Stimulated activated CD8-positive, alpha-beta memory T cell treated with anti-CD3 and anti-CD28 coated beads, Interleukin-15, amount 100 ng/mL, for 1 hour (primary cell): ENCODE results near the gene SH3PXD2B.

ENCODE experiments used
- DNase-seq: peaks from one replicate; pipeline ENCODE4 v3.0.0-alpha.2; 2020; ENCODE audit warnings: low read depth

The SH3PXD2B gene

DNA sequence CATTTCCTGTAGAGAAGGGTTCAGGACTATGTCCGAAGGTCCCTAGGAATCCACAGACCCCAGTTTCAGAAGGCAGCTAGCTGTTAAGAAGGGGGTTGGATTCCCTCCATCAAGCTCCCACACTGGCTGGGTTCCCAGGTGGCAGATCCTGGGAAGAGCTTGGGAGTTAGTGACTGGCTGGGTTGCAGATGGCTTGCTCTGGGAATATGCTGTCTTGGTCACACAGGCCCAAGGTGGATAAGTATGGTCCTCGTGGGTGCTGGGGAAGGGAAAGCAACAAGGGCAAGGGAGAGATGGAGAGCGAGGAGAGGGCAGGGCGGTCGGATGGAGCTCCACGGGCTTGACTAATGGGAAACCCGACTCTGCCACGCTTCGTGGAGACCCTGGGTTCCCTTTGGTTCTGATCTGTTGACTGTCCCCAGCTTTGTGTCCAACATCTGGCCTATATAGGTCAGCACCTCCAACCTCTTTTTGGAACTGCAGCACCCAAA is 17.4 kb downstream of the SH3PXD2B start:
- no peak for DNase-seq

DNA sequence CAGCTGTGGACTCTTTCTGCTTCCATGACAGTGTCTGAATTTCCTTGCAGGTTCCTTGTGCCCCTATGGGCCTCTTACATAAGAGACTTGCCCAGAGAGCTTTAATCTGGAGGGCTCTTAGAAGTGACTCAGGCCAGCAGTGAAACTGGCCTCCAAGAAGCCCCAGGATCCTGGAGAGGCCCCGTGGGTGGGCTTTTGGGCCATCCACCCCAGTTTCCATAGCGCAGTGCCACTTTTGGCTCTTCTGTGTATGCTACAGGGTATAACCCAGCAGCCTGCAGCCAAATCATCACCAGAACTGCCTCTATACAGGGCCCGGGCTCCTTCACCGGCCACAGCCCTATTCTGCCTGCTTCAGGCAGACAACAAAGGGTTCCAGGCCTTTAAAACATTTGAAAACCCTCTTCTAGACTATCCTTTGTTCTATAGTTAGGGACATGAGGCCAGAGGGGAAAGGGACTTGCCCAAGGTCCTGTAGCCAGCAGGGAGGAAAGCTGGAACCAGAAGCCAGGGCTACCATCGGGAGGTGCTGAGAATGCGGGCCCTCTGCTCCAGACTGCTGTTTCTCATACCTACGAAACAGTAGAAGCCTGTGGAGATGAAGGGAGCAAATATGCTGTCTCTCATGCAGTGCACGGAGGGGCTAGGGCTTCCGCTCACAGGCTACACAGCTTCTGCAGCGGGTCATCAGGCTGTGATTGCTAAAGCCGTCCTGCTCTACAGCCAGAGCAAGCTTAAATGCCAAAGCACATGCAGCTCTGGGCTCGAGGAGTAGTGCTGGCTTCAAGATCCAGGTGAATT is 18.0 kb downstream of the SH3PXD2B start:
- no peak for DNase-seq

- no peak for DNase-seq
Observed at GRCh38 chr5:172435362-172436077, 18.8 kb downstream of the SH3PXD2B start.

DNA sequence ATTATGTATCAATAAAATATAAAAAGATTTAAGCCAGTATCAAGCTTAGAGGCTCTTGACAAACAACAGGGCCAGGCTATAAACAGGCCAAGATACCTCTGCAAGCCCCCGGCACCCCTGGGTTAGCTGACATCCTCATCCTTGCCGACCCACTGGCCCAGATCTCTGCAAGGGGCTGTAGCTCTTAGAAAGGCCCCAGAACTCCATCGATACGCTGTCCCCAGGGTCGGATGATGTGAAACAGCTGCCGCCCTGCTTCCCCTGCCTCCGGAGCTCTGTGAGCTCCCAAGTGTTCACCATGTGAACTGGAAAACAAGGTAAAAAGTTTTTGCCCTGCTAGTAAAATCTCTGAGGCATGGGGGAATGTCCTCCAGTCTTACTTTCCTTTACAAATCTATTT is 20.1 kb downstream of the SH3PXD2B start:
- DNase-seq = no peak

DNA sequence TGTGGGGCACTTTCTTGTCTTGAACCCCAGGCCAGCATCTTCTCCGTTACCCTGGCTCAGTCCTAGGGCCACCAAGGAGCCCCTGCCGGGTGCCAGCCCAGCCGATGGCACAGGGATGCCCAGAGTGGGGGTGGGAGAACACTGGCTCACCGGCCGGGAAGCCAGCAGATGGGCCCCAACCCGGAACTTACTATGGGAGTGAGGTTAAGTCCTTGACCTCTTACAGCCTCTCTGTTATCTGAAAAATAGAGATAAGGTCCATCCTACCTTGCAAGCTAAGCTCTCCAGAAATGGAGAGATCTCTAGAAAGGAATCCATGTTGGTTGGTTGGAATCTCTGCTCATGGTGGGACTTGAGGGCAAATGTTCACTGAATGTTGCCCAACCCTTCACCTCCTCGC is 20.8 kb downstream of the SH3PXD2B start:
- no peak for DNase-seq

- DNase-seq = no peak
Observed at GRCh38 chr5:172433071-172433470, 21.3 kb downstream of the SH3PXD2B start.

DNA sequence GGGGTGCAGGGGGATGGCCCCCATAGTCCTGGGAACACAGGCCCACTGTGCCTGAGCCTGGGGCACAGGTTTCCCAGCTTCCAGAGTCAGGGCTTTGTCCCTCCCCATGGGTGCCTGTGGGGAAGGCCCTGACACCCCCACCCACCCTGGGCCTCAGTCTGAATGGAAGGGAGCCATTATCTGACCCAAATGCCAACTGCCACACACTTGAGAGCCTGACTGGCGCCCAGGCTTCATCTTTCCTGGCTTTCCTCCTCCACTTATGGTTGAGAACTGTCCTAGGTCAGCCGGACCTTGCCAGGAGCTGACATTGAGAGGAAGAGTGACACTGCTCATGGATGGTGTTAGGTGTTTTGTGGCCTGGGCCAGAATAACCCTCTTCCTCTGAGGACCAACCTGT is 24.0 kb downstream of the SH3PXD2B start:
- DNase-seq = no peak

DNA sequence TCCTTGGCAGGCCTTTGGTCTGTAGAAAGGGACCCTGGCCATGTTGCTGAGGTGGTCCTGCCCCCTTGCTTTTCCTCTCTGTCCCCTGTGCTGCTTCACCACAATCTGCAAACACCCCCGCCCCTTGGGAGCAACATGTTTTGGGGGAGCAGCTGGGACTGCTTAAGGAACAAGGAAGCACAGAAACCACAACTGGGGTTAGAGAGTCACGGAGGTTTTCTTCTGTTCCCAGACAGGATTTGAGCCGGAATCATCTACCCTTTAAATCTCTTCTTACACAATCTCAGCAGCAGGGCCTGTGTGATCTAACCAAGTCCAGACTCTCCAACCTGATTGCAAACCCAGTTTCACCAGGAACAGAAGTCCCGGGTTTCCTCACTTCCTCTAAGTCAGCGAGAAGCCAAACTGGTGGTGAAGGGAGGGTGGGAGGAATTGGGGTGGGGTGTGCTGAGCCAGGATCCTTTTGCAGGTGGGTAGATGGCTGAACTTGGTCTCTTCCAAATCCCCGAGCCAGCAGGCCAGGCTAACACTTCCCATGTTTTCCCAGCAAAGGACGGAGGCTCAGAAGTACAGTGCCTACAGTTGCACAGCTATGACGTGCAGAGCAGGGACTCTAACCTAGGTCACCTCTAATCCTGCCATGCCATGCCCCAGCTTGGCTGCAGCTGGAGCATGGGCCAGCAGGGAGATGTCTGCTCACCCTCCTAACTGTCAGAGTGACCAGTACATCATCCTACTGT is 25.0 kb downstream of the SH3PXD2B start:
- DNase-seq = no peak

DNA sequence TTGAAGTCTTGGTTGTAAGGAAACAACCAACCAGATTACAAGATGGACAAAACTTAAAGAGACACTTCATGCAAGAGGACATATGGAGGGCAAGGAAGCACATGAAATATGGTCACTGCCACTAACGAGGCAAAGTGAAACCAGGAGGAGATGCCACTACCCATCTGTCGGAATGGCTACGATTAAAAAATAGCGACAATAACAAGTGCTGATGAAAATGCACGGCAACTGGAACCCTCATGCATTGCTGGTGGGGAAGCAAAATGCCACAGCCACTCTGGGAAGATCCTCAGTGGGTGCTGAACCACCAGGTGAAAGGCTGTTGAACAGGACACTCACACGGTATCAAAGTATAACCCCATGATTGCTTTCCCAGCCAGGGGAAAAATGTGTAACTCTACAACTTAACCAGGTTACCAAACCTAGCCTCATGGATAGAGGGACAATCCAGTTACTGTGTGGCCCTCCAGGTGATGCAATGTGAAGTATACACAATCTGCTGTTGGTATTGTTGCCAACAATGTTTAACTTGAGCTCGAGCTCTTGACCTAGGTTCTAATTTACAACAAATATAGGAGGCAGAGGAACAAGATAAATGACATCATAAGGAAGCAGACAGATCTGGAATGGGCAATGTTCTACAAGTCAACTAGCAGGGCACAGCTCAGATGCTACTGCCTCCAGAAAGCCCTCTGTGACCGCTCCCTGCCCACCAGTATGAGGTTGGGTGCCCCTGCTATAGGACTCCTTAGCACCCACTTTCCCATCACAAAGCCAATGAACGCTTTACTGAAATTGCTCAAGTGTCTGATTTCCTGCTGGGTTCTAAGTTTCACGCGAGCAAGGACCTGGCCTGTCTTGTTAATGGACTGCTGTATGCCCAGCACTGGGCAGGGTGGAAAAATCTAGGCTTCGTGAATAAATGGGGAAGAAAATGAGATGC is 25.8 kb downstream of the SH3PXD2B start:
- no peak for DNase-seq

DNA sequence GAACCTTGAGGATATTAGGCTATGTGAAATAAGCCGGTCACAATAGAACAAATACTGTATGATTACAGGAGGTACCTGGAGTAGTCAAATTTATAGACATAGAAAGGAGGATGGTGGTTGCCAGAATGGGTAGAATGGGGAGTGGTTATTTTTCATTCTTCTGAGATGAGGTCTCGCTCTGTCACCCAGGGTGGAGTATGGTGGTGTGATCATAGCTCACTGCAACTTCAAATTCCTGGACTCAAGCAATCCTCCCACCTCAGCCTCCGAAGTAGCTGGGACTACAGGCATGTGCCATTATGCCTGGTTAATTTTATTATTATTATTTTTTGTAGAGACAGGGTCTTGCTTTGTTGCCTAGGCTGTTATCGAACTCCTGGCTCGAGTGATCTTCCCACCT is 27.1 kb downstream of the SH3PXD2B start:
- no peak for DNase-seq

DNA sequence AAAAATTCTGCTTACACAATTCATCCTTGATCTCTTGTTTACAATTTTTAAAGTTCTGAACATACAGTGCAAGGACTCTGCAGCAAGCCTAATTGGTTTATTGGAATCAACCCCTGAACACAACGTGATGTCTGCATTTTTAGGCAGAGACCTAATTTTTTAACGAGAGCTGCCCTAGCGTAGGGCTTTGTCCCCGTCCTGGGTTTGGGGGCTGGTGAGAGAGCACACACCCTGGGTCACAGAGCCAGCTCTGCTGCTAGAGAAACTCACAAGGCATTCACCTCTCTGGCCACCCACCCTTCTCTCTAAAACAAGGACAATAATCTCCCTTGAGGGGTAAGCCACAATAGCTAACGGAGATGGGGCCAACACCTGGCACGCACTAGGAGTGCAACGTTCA is 28.2 kb downstream of the SH3PXD2B start:
- DNase-seq = no peak

GRCh38 chr5:172425402-172425801 is 28.9 kb downstream of the SH3PXD2B start:
- DNase-seq = no peak

DNA sequence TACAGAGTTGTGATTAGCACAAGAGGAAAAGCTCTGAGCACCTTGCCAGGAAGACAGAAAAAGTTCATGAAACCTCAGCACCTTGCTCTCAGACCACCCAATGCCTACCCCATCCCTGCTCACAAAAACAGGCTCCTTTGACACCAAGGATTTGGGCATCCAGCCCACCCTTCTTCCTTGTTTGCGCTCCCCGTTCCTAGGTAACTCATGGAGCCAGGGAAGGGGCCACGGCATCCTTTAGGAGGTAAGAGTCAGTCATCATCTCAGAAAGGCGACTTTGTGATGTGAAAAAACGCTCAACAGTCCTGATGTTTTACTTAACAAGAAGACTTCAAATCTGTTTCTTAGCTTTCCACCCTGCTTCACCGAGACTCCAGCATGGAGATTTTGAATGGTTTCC is 29.5 kb downstream of the SH3PXD2B start:
- DNase-seq = no peak

DNA sequence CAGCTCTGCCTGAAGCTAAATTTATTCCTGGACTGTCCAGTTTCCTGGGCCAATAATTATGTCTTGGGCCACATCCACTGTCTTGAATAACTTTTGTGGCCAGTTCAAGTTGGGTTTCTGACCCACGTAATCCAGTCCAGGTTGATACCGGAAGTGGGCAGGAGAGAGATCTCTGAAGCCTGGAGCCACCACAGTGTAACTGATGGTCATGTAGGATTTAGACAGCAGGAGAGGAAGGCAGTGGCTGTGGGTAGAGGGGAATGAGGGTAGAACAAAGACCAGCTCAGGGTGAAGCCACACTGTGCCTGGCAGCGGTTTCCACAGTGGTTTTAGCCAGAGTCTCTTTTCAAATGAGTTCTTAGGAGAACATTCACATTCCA is 30.2 kb downstream of the SH3PXD2B start:
- no peak for DNase-seq

- DNase-seq = no peak
Observed at GRCh38 chr5:172423379-172424110, 30.8 kb downstream of the SH3PXD2B start.

GRCh38 chr5:172422255-172422654 is 32.1 kb downstream of the SH3PXD2B start:
- no peak for DNase-seq

- no peak for DNase-seq
Observed at GRCh38 chr5:172421020-172421419, 33.3 kb downstream of the SH3PXD2B start.

DNA sequence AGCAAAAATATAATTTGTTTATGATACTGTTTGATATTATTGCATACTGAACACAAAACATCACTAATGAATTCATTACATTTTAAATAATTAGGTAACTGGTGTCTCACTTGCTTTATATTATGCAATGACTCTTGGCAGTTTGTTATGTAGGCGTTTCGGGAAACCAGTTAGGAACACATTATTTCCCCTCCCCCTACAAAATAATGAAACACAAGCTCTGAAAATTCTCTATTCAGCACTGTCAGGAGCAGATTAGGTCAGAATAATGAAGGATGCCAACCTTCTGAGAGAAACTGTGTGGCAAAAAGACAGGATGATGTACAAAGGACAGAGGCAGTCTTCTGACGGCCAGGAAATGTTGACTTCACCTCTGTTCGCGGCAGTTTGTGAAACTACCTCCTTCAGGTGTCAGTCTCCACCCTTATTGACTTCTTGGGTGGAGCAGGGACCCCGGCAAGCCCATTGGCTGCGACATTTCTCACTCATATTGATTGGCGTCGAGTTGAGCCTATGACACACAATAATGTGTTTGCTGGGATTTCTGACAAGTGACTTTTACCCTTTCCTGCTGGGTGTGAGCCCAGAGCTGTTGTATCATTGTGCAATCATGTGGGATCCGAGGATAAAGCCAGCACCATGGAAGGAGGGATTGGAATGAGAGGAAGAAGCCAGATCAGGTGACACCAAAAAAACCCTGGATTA is 33.9 kb downstream of the SH3PXD2B start:
- DNase-seq = no peak

- DNase-seq = no peak
Observed at GRCh38 chr5:172418862-172419814, 35.2 kb downstream of the SH3PXD2B start.
